GM12801 (cell line): ENCODE measurements around the gene RTL1.

ENCODE experiments used
- TF ChIP-seq, protein P1 (sequence below): IDR thresholded peaks from one replicate; pipeline ENCODE4 v1.5.1; 2011; ENCODE audit warnings: control low read depth; ENCODE audit not compliant: insufficient read length; ENCODE audit errors: extremely low read depth

The RTL1 gene

GRCh38 chr14:100840286-100841065 lies 63.0 kb downstream of the RTL1 start:
- TF ChIP-seq, protein P1, sequence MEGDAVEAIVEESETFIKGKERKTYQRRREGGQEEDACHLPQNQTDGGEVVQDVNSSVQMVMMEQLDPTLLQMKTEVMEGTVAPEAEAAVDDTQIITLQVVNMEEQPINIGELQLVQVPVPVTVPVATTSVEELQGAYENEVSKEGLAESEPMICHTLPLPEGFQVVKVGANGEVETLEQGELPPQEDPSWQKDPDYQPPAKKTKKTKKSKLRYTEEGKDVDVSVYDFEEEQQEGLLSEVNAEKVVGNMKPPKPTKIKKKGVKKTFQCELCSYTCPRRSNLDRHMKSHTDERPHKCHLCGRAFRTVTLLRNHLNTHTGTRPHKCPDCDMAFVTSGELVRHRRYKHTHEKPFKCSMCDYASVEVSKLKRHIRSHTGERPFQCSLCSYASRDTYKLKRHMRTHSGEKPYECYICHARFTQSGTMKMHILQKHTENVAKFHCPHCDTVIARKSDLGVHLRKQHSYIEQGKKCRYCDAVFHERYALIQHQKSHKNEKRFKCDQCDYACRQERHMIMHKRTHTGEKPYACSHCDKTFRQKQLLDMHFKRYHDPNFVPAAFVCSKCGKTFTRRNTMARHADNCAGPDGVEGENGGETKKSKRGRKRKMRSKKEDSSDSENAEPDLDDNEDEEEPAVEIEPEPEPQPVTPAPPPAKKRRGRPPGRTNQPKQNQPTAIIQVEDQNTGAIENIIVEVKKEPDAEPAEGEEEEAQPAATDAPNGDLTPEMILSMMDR = no peak

GRCh38 chr14:100839681-100840111 lies 63.8 kb downstream of the RTL1 start:
- TF ChIP-seq, protein P1 = no peak

- TF ChIP-seq, protein P1 = no peak
These were observed 64.3 kb downstream of the RTL1 start for GRCh38 chr14:100839315-100839585.

DNA sequence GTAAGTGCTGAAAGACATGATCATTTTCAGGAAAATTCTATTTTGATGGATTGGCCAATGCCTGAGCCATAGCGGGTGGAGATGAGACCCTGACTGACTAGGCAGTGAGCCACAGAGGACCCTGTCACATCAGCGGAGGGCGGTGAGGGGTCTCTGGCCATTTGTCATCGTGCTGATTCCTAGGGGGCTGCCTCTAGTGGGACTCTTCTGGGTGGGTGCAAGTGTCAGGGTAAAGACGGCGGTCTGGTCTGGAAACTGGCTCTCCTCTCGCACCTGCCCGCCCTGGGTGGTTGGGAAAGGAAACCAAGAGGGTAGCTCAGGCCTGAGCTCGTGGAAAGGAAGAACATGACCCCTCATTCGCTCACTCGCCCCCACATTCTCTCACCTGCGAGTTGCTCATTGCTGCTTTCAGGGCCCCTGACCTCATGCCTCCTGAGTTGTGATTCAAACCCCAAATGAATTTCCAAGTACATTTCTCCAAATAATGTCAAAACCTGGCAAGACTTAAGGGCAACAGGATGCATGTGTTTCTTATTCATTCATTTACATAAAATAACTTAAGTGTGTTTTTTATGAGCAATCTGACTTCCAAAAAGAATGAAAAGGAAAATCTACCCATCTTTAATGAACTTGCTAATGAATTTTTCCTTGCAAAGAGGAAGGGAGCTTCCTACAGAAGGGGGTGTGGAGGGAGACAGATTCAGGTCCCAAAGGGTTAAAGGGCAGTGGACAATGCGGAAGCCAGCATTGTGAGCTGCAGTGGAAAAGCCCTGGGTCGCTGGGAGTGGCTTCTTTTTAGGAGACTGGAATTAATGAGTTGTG lies 64.8 kb downstream of the RTL1 start:
- TF ChIP-seq, protein P1 = no peak

DNA sequence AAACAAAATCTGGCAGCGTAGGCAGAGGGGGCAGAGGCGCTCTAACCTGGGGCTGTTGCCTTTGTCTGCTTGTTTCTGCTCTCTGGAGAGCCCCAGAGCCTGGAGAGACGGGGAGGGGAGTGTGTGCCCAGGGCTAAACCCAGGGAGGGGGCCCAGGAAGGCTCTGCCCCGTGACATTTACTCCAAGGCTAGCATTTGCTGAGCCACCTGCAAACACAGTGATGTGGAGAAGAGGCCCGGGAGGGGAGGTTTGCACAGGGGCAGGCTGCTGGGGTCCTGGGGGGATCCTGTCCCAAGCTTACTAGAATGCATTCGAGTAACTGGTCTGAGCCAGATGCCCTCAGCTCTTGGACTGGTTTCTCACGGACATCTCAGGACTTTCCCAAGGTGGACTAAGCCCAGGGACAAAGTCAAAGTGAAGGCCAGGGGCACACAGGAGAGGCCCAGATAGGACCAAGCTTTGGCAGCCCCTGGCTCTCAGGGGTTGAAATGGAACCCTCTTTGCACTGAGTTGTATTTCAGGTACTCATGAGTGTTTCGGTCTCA lies 65.6 kb downstream of the RTL1 start:
- TF ChIP-seq, protein P1 = no peak

- TF ChIP-seq, protein P1 = no peak
These were observed 66.3 kb downstream of the RTL1 start for GRCh38 chr14:100836941-100837804.
